ENCODE measurements around the gene FDXR.
"Not testable (repeated sequence)": the region's sequence is repeated elsewhere in the genome, so short reads cannot be mapped to it uniquely, and the experiment has no call there.

FDXR gene

DNA sequence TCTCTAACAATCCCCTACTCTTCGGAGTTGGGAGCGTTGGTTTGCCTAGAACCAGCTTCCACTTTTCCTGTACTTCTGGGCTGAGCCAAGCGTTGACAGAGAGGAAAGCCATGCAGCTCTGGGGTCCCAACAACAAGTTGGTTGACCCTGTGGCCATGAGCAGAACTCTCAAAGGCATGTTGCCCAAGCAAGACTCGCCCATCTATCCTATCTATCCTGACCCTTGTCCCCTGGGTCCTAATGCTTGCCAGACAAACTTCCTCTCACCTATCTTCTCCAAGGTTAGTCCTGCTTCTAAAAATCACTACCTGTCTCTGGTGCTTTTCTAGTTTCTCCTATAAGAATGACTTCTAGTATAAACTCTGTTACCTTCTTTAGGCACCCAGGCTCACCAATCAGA is 36.3 kb upstream of the FDXR start:
- H3K9ac ChIP-seq (ENCODE audit: low read length); H3K36me3 ChIP-seq (ENCODE audit: control insufficient read depth, insufficient read depth, low read length); H3K27me3 ChIP-seq (ENCODE audit: control insufficient read depth, insufficient read depth, low read length); H3K27ac ChIP-seq (ENCODE audit: low read depth, low read length); H3K4me1 ChIP-seq (ENCODE audit: control insufficient read depth, insufficient read depth, low read length); H3K4me3 ChIP-seq (ENCODE audit: low read length): not testable (repeated sequence)

GRCh38 chr17:74907012-74907411 is 34.2 kb upstream of the FDXR start:
- H3K4me1 ChIP-seq (ENCODE audit: control insufficient read depth, insufficient read depth, low read length), result no peaks in the 10 kb centered on the region
- no peak overlapping the region for H3K4me3 ChIP-seq (ENCODE audit: low read length)
- H3K27ac ChIP-seq (ENCODE audit: low read depth, low read length), result no peak overlapping the region
- no peak overlapping the region for H3K9ac ChIP-seq (ENCODE audit: low read length)
- no peaks in the 10 kb centered on the region for H3K36me3 ChIP-seq (ENCODE audit: control insufficient read depth, insufficient read depth, low read length)
- H3K27me3 ChIP-seq (ENCODE audit: control insufficient read depth, insufficient read depth, low read length), result peaks cover 4% of the 10 kb centered on the region

DNA sequence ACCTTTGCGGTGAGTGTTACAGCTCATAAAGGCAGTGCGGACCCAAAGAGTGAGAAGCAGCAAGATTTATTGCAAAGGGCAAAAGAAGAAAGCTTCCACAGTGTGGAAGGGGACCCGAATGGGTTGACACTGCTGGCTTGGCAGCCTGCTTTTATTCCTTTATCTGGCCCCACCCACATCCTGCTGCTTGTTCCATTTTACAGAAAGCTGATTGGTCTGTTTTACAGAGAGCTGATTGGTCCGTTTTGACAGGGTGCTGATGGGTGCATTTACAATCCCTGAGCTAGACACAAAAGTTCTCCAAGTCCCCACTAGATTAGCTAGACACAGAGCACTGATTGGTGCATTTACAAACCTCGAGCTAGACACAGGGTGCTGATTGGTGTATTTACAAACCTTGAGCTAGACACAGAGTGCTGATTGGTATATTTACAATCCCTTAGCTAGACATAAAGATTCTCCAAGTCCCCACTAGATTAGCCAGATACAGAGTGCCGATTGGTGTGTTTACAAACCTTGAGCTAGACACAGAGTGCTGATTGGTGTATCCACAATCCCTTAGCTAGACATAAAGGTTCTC is 33.5 kb upstream of the FDXR start:
- H3K36me3 ChIP-seq (ENCODE audit: control insufficient read depth, insufficient read depth, low read length), result not testable (repeated sequence)

GRCh38 chr17:74904687-74905409 is 32.1 kb upstream of the FDXR start:
- Histone ChIP-seq H3K27me3 (ENCODE audit: control insufficient read depth, insufficient read depth, low read length) (peaks cover 7% of the 10 kb centered on the region), H3K4me3 (ENCODE audit: low read length) (no peak overlapping the region), H3K27ac (ENCODE audit: low read depth, low read length) (no peak overlapping the region), H3K9ac (ENCODE audit: low read length) (no peak overlapping the region), H3K4me1 (ENCODE audit: control insufficient read depth, insufficient read depth, low read length) (no peaks in the 10 kb centered on the region), H3K36me3 (ENCODE audit: control insufficient read depth, insufficient read depth, low read length) (no peaks in the 10 kb centered on the region)

More for the DNA sequence above, 33.5 kb upstream of the FDXR start:
- not testable (repeated sequence) for H3K27ac ChIP-seq (ENCODE audit: low read depth, low read length); H3K4me1 ChIP-seq (ENCODE audit: control insufficient read depth, insufficient read depth, low read length); H3K9ac ChIP-seq (ENCODE audit: low read length); H3K27me3 ChIP-seq (ENCODE audit: control insufficient read depth, insufficient read depth, low read length); H3K4me3 ChIP-seq (ENCODE audit: low read length)

- Histone ChIP-seq H3K36me3 (ENCODE audit: control insufficient read depth, insufficient read depth, low read length) (no peaks in the 10 kb centered on the region), H3K27ac (ENCODE audit: low read depth, low read length) (no peak overlapping the region), H3K27me3 (ENCODE audit: control insufficient read depth, insufficient read depth, low read length) (peaks cover 7% of the 10 kb centered on the region), H3K4me3 (ENCODE audit: low read length) (no peak overlapping the region), H3K9ac (ENCODE audit: low read length) (no peak overlapping the region), H3K4me1 (ENCODE audit: control insufficient read depth, insufficient read depth, low read length) (no peaks in the 10 kb centered on the region)
Measured at GRCh38 chr17:74903671-74904070, 30.9 kb upstream of the FDXR start.

GRCh38 chr17:74903034-74903433 is 30.2 kb upstream of the FDXR start:
- Histone ChIP-seq H3K27ac (ENCODE audit: low read depth, low read length) (no peak overlapping the region), H3K4me1 (ENCODE audit: control insufficient read depth, insufficient read depth, low read length) (no peaks in the 10 kb centered on the region), H3K27me3 (ENCODE audit: control insufficient read depth, insufficient read depth, low read length) (peaks cover 7% of the 10 kb centered on the region), H3K36me3 (ENCODE audit: control insufficient read depth, insufficient read depth, low read length) (no peaks in the 10 kb centered on the region), H3K4me3 (ENCODE audit: low read length) (no peak overlapping the region), H3K9ac (ENCODE audit: low read length) (no peak overlapping the region)

DNA sequence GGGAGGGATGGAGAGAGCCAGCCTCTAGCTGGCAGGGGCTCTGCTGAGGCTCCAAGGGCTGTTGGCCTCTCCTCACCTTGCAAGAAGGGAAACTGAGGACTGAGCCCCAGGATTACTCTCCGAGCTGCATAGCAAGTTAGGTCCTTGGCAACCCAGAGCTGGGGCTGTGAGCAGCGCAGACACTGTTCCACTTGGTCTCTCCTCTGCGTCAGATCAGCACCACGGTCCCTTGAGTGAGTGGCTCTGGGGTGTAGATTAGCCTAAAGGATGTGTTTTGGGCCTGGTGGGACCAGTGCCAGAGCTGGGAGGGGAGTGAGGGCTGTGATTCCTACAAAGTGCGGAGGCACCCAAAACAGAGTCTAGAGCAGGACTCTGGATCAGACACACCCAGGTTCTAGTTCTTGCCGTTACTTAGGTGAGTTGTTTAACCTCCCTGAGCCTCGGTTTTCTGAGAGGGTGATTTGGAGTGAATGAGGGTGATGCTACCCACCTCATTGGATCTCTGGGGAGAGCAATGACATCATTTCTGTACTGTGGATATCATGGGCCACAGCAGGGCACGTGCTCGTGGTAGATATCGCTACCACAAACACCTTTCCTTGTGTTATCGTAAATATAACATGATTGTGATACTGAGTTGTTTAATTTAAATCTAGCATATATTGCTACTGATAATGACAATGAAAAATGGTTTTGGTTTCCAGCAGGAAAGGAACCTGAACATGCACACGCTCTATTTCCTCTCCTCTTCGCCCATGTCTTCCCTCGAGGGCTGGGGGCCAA is 28.8 kb upstream of the FDXR start:
- Histone ChIP-seq H3K27me3 (ENCODE audit: control insufficient read depth, insufficient read depth, low read length) (peaks cover 7% of the 10 kb centered on the region), H3K4me1 (ENCODE audit: control insufficient read depth, insufficient read depth, low read length) (no peaks in the 10 kb centered on the region), H3K4me3 (ENCODE audit: low read length) (no peak overlapping the region), H3K27ac (ENCODE audit: low read depth, low read length) (no peak overlapping the region), H3K36me3 (ENCODE audit: control insufficient read depth, insufficient read depth, low read length) (no peaks in the 10 kb centered on the region), H3K9ac (ENCODE audit: low read length) (no peak overlapping the region)

DNA sequence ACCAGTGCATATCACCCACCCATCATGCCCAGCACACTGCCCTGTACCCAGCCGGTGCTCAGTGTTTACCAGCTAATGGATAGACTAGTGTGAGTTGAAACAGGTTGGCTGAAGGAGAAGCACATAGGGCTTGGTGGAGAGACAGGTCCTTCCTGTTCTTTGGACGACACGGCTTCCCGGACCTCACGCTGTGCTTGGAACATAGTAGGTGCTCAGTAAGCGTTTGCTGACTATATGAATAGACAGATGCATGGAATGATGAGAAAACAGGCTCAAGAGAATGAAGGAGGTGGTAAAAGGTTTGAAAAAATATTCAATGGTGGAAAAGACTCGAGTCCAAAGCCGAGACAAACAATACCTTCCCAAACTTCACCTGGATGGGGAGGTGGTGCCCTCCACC is 27.4 kb upstream of the FDXR start:
- H3K36me3 ChIP-seq (ENCODE audit: control insufficient read depth, insufficient read depth, low read length), result no peaks in the 10 kb centered on the region
- no peak overlapping the region for H3K4me3 ChIP-seq (ENCODE audit: low read length)
- H3K27me3 ChIP-seq (ENCODE audit: control insufficient read depth, insufficient read depth, low read length), result peaks cover 7% of the 10 kb centered on the region
- no peak overlapping the region for H3K9ac ChIP-seq (ENCODE audit: low read length)
- no peak overlapping the region for H3K27ac ChIP-seq (ENCODE audit: low read depth, low read length)
- H3K4me1 ChIP-seq (ENCODE audit: control insufficient read depth, insufficient read depth, low read length), result no peaks in the 10 kb centered on the region

DNA sequence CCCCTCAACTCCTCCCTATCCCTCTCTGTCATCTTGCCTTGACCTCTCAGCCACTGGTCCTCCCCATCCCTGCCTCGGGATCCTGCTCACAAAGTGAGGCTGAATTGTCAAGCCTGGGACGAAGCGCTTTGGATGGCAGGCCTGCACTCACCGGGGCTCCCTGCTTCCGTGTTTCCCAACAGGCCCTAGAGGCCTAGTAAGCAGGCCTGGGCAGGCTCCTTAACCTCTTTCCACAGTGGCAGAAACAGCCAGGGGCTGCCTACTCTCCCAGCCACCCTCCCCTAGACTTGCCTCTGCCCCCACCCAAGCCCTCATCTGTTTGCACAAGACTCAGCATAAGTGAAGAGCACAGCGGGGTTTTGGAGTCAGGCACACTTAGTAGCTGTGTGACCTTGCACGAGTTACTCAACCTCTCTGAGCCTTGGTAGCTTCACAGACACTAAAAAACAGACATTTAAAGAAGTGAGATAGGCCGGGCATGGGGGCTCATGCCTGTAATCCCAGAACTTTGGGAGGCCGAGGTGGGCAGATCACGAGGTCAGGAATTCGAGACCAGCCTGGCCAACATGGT is 25.7 kb upstream of the FDXR start:
- H3K36me3 ChIP-seq (ENCODE audit: control insufficient read depth, insufficient read depth, low read length), result no peaks in the 10 kb centered on the region
- no peak overlapping the region for H3K27ac ChIP-seq (ENCODE audit: low read depth, low read length)
- peaks cover 9% of the 10 kb centered on the region for H3K27me3 ChIP-seq (ENCODE audit: control insufficient read depth, insufficient read depth, low read length)
- no peak overlapping the region for H3K9ac ChIP-seq (ENCODE audit: low read length)
- H3K4me3 ChIP-seq (ENCODE audit: low read length), result no peak overlapping the region
- no peaks in the 10 kb centered on the region for H3K4me1 ChIP-seq (ENCODE audit: control insufficient read depth, insufficient read depth, low read length)

- Histone ChIP-seq H3K4me1 (ENCODE audit: control insufficient read depth, insufficient read depth, low read length) (no peaks in the 10 kb centered on the region), H3K36me3 (ENCODE audit: control insufficient read depth, insufficient read depth, low read length) (no peaks in the 10 kb centered on the region), H3K9ac (ENCODE audit: low read length) (no peak overlapping the region), H3K27ac (ENCODE audit: low read depth, low read length) (no peak overlapping the region), H3K27me3 (ENCODE audit: control insufficient read depth, insufficient read depth, low read length) (peaks cover 19% of the 10 kb centered on the region), H3K4me3 (ENCODE audit: low read length) (no peak overlapping the region)
Measured at GRCh38 chr17:74893936-74894671, 21.3 kb upstream of the FDXR start.

- no peak within 1 kb of the TSS for H3K9ac ChIP-seq (ENCODE audit: low read length)
- H3K27ac ChIP-seq (ENCODE audit: low read depth, low read length), result no peak within 1 kb of the TSS
- H3K4me1 ChIP-seq (ENCODE audit: control insufficient read depth, insufficient read depth, low read length), result no peaks in the 10 kb centered on the region
- peak within 1 kb of the TSS; percentile 24 for H3K4me3 ChIP-seq (ENCODE audit: low read length)
- peaks cover 23% of the 10 kb centered on the region for H3K27me3 ChIP-seq (ENCODE audit: control insufficient read depth, insufficient read depth, low read length)
- H3K36me3 ChIP-seq (ENCODE audit: control insufficient read depth, insufficient read depth, low read length), result no peaks in the 10 kb centered on the region
Measured at GRCh38 chr17:74892974-74893911, 20.4 kb upstream of the FDXR start, which contains the start of gene FADS6. Gene FADS6 (minus strand): TSS chr17:74893633. CDS start chr17:74893595, 38 bp downstream.

Measured in rectal smooth muscle tissue (tissue), 1 donor.